Glomerular visceral epithelial cell (primary cell): ENCODE data around the gene RPS24.
A peak's percentile ranks its signal among the peaks of the same experiment; 100 is the strongest.
"Not testable (repeated sequence)": the region's sequence is repeated elsewhere in the genome, so short reads cannot be mapped to it uniquely, and the experiment has no call there.

Experiments
- DNase-seq: peaks from one replicate; pipeline ENCODE4 v3.0.0-alpha.2; 2016; ENCODE audit errors: extremely low spot score

Gene RPS24

DNA sequence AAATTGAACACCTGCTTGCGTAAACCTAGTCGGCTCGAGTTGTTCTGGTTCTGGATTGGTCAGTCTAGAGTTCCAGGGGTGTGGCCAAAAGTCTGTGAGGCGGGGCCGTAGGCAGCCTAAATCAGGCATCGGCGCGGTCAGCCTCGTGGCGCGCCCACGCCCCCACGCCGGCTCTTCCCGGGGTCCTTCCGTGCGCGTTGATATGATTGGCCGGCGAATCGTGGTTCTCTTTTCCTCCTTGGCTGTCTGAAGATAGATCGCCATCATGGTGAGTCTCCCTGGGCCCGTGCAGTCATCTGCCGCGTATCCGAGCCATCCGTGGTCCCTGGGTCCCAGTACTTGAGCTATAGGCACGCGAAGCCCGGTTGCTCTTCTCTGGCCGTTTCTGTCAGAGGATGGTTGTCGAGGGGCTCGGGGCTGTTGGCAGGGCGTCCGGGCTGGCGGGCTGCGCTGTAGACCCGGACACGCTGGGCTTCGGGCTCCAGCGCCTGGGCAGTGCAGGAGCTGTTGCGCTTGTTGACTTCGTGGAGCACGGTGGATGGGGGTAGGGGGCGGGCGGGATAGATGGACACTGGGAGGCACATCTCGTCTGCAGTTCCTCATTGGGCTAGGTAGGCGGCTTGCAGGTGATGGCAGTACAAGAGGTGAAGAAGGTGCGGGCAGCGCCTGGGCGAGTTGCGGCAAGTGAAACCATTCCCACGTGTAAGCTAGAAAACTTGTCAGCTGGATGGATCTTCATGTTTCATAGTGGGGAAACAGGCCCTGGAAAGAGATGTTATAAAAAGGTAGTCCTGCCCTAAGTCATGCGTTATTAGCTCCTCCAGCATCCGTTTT lies at the start of gene RPS24:
TSS of gene RPS24 (plus strand) at position 227 of the 834 bp plus-strand sequence. CDS start at position 266, 39 bp downstream.
- DNase-seq: peak; percentile 98

DNA sequence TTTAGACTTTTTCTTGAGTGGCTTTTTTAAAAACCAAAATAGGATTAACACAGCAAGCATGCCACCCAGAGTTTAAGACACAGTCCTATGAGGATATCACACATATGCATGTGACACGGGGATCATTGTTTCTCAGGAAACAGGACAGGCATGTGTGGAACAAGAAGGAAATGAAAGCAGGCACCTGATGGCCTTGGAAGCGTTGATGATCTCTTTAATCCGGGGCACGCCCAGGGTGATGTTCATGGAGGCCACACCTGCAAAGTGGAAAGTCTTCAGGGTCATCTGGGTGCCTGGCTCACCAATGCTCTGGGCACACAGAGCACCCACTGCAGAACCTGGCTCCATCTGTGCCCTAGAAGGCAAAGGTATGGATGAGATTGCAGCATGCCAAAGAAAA lies 48.7 kb upstream of the RPS24 start:
- no peak for DNase-seq

DNA sequence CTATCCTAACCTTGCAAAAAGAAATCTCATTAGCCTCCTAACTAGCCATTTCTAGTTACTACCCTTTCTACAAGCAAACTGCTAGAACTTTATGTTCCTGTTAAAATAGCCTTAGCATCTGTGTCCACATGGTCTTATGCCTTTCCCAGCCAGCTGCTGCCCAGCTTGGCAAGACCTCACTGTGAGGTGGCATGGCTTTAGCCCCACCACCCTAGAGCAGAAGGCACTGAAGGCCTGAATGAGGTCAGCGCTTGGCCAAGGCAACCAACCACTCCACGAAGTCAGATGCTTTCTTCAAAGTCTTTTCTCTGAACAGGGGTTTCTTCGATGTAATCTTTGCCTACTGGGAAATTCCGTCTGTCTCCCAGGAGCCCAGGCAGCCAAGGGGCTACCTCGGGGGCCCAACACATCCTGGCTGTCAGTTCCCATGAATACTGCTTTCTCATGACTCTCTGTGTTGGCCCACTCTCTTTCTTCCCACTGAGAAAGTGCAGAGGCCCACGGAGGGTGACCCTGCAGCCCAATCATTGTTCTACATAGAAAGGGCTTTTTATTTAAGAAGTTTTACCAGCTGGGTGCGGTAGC lies 45.9 kb upstream of the RPS24 start:
- no peak for DNase-seq

DNA sequence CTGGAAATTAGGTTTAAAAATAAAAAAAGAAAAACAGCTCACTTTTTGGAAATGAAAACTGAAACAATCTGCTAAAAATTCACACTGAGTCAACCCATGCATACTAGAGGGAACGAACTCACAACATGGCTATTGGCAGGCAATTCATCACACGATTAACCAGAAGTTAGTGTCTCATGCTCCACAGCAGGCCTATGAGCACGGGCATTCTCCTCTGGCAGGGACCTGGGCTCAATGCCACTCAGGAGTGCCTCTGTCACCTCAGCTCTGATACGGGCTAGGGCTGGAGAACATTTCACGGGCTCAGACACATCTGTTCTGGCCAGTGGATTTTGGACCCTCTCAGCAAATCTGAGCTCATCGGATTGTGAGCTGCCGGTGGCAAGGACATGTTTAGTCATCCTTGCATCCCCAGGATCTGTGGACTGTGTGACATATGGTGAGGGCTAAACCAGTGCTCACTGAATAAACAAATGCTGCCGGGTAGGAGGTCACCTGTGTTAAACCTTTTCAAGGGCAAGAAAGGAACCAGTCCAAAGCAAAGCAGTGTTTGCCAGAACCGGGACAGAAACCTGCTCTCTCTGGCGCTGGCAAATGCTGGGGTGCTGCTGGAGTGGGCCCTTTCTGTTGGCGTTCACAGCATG lies 44.5 kb upstream of the RPS24 start:
- DNase-seq: no peak

DNA sequence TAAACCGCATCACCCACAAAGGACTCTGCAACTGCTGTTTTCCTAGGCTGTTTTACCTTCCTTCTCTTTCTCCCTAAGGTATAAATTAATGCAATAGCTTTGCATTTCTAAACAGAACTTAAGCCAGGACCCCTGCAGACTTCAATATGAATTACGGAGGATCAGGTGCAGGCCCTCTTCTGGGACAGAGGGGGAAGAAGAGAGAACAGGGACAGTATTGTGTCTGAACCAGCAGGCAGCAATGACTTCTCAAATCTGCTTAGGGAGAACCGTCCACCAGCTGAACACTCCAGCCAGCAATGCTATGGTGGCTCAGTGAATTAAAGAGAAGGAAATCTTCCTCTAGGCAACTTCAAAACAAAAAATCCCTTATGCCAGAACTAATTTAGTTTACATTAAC lies 40.0 kb upstream of the RPS24 start:
- DNase-seq: no peak

DNA sequence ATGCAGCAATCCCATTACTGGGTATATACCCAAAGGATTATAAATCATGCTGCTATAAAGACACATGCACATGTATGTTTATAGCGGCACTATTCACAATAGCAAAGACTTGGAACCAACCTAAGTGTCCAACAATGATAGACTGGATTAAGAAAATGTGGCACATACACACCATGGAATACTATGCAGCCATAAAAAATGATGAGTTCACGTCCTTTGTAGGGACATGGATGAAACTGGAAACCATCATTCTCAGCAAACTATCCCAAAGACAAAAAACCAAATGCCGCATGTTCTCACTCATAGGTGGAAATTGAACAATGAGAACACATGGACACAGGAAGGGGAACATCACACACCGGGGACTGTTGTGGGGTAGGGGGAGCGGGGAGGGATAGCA lies 34.9 kb upstream of the RPS24 start:
- not testable (repeated sequence) for DNase-seq

DNA sequence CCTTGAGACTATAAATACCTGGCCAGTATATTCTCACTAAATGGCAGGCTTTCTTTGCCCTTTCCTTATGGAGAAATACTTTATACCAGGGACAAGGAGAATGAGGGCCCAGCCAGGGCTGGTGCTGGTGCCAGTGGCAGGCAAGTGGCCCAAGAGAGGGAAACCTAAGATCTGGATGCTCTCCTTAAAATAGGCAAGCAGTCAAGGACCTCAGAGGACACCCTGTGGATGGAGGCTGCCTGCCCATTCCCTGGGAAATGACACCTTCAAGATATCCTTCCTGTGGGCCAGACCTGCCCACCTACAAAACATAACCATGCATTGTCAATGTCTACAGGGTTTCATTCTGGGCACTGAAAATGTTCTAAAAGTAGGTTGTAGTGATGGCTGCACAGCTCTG lies 33.5 kb upstream of the RPS24 start:
- no peak for DNase-seq

DNA sequence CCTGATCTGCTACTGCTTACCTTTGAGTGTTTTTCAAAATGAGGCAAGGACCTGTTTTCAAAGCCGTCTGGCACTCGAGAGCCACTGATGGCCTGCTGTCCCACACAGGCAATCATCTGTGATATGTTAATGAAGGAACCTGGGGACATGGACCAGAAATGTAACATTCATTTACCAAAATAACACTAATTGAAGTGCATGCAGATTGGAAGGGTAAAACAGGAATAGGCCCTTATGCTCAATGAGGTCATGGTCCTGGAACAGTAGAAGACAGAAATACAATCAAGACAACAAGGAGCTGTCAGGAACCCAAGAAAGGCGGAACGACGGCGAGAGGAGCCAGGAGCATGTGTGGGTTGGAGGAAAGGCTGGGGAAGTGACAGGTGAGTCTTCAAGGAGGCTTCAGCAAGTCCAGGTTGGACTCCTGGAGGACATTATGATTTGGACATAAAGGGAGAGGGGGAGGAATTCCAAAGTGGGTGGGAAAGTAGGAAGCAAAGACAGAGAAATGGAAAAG lies 32.6 kb upstream of the RPS24 start:
- DNase-seq: no peak

DNA sequence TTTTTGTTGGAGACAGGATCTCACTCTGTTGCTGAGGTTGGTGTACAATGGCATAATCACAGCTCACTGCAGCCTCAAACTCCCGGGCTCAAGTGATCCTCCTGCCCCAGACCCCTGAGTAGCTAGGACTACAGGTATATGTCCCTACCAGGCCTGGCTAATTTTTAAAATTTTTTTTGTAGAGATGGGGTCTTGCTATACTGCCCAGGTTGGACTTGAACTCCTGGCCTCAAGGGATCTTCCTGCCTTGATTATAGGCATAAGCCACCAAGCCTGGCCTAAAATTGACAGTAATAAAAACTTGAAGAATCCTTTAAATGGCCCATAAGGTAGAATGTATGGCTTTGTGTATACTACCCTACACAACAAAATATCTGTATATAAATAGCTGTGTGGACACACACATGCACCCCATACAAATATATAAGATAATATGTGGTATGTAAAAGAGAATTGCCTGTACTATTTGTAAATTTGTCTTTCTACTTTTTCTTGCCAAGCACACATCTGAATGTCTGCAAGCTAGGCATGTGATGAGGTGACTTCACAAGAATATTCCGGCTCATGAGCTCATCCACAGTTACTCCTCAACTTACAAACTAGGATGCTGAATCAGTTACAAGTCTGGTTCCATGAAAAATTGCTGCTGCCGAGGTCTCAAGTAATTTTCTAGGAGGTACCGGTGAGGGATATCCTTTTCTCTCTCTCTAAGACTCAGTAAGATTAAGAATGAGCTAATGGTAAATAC lies 30.9 kb upstream of the RPS24 start:
- no peak for DNase-seq

DNA sequence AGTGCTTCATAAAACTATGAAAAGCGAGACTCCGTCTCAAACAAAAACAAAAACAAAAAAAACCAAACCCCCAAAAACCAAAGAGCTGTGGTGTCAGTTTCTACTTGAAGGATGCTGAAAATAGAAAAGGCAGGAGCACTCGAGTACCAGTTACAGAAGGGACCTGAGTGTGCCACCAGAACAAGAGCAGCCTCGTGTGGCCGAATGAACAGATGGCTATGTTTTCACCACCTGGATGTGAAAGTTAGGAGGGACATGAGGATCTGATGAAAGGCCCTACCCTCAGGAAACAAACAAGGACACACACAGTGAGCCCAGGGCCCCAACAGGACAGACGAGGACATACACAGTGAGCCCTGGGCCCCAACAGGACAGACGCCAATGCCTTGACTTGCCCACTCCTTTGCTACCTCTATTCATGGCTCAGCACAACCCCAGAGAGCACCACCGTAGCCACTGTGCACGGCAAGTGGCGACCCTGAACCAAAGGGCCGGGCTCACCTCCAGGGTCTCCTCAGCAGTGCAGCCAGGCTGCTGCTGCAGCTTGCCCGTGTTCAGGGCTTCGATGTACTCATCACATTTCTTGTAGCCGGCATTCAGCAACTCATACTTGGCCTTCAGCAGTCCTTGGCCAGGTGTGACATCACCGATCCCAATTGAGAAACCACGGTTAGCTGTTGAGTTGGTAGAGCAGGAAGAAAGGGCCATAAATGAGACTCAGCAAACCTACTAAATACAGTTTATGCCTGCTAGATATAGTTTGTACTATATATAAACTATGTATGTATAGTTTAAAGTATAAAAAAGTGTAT lies 29.2 kb upstream of the RPS24 start:
- DNase-seq: no peak

DNA sequence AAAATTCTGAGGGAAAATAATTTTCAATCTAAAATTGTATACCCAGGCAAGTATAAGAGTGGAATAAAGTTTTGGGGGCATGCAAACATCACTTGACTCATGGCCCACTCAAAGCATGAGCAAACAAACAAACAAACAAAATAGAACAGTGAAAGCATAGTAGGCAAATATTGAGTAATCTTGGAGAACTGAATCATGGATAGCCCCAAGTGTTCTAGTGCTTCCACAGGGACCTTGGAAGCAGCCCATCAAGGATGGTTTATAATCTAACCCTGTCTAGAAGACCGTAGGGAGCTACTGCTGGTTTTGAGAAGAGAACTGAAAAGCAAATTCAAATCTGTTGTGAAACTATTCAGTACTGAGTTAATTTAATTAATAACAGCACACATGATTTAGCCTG lies 26.5 kb upstream of the RPS24 start:
- no peak for DNase-seq

DNA sequence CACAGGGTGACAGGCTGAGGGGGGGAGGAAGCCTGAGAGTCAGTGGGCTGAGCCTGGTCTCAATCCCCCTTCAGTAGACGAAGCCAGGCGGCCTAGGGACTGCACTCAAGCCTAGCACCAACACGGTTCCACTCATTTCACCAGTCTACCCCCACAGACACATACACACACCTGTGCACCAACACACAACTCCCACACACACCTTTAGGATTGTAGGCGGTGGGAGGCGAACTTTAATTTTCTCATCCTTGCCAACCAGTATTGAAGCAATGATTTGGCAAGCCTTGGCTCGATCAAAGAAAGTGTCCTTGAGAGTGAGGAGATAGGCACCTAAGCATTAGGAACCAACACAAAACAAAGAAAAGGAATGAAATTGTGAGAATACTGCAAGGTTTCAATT lies 24.0 kb upstream of the RPS24 start:
- DNase-seq: no peak

DNA sequence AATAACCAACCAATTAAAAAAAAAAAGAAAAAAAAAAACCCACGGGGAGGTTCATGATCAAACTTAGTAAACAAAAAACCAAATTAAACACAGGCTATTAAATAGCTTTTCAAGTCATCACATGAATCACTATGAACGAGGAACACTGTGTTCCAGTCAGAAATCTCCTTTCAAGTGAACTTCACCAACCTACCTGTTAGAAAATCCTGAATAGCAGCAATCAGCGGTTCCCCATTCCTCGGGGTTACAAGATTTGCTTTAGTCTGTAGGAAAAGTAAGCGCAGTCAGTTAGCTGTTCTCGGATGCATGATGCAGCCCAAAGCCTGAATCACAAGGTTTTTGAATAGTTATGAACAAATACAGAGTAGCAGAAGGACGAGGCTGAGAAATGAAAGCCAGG lies 23.4 kb upstream of the RPS24 start:
- DNase-seq: no peak

DNA sequence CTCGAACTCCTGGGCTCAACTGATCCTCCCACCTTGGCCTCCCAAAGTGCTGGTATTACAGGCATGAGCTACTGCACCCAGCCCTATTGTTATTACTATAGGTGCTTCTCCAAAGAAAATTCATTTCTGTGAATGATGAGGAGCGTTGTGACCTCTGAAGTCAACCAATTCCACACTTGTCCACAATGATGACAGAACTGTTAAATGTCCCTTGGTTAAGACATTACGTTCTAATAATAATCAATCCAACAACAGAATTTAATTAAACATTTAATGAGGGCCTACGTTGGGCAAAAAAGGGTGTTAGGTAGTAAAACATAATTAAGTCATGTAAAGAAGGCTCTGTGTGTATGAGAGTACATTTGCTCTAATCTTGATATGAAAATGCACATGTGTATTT lies 22.6 kb upstream of the RPS24 start:
- no peak for DNase-seq

DNA sequence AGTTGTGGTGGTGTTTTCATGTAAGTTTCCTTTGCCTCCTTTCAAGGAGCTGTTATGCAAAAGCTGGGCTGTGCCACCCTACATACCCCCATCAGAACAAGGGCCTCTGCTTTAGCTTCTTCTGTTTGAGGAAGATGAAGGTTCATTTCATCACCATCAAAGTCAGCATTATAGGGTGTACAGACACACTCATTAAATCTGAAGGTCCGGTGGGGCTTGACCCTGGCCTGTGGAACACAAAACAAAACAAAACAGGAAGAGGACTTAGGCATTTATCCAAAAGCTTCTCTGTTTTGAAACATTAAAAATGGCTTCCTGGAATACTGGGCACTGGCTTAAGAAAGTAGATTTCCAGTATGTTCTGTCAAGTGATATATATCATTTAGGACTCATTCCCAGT lies 20.1 kb upstream of the RPS24 start:
- no peak for DNase-seq

DNA sequence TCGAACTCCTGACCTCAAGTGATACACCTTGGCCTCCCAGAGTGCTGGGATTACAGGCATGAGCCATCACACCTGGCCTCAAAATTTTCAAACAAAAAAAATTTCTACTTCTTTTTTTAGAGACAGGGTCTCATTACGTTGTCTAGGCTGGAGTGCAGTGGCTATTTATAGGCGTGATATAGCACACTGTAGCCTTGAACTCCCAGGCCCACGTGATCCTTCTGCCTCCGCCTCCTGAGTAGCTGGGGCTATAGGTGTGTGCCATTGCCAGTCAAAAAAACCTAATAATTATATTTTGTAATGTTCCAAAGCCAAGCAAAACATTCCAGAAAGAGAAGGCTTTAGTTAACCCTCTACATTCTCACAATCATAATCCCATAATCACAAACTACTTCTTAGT lies 18.1 kb upstream of the RPS24 start:
- DNase-seq: no peak

DNA sequence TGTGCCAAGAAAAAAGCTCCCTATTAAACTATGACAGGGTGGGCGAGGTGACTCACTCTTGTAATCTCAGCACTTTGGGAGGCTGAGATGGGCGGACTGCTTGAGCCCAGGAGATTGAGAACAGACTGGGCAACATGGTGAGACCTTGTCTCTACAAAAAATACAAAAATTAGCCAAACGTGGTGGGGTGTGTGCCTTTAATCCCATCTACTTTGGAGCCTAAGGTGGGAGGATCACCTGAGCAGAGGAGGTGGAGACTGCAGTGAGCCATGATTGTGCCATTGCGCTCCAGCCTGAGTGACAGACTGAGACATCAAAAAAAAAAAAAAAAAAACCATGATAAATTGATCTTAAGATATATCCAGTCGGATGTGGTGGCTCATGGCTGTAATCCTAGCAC lies 15.8 kb upstream of the RPS24 start:
- DNase-seq: no peak

DNA sequence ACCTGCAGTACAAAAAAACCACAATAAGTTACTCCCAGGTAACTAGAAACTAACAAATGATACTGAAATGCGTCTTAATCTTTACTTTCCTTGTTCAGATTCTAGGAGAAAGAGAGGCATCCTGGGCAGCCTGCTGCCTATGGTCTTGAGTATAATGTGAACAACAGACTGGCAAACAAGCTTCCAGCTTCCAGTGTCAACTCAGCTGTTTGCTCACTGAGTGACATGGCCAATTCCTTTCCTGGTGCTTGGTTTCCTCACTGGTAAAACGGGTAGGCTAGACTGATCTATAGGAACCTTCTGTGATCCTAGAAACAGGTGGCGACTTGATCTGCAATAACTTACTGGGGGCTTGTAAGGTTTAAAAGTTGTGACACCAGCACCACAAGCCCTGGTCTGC lies 14.4 kb upstream of the RPS24 start:
- DNase-seq: no peak

DNA sequence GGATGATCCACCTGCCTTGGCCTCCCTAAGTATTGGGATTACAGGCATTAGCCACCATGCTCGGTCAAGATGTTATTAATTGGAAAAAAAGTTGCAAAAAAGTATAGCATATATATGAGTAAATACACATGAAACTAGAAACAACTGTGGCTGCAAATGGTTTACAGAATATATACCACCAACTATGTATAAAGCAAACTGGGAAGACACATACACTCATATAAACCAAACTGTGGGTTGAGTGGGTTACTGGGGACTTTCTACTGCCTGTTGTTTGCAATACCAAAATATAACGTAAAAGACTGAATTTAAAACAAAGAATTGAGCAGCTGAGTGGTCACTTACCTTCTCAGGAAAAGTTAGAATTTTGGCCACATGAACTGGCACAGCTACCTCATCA lies 12.5 kb upstream of the RPS24 start:
- no peak for DNase-seq

DNA sequence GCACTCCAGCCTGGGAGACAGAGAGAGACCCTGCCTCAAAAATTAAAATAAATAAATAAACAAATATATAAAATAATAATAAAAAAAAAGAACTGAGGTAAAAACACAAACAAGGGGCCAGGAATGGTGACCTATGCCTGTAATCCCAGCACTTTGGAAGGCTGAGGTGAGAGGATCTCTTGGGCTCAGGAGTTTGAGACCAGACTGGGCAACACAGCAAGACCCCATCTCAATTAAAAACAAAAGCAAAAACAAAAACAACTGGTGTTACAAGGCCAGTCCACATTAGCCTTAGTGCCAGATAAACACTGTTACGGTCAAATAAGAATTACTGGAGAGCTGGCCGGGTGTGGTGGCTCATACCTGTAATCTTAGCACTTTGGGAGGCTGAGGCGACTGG lies 9.9 kb upstream of the RPS24 start:
- DNase-seq: no peak

DNA sequence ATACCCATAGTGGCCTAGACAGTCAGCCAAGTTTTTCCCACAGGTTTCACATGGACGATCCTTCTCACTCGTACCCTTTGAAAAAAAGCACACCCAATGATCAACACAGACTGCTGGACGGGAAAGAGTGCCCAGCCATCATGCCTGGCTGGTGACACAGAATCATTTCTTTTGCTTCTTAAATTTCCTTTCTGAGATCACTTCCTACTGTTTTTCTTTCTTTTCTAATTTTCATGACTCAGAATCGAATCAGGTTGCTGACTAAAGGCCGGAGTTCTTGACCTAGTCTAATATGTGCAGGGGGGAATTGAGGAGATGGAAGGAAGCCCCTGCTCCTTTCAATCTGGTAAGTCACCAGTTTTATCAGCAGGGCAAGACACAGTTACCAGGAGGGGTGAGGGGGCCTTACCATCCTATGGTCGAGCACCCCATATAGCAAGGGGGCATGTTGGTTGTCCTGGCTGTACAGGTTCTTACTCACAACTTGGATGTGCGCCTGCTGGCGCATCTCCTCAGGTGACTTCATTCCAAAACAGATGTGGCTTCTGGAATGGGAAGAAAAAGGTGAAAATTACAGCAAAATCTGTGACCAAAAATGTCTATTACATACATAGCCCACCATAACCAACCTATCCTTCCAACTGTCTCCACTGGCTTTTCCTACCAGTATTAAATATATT lies 7.8 kb upstream of the RPS24 start:
- DNase-seq: peak; percentile 57
